Activated CD4-positive, alpha-beta T cell treated with anti-CD3 and anti-CD28 coated beads for 36 hours (primary cell): ENCODE data around the gene DENND4C. TPM values are rescaled to one million over a fixed set of nuclear protein-coding genes. Genes with fewer than 3 reads are reported as not detected.
"Not testable (repeated sequence)": the region's sequence is repeated elsewhere in the genome, so short reads cannot be mapped to it uniquely, and the experiment has no call there.

Experiments
- ATAC-seq: fragments of 200-7000 bp; cut with Tn5 transposase; one replicate; pipeline ENCODE4 v1.10.0; 2021; ENCODE audit warnings: mild to moderate bottlenecking, moderate library complexity
- CTCF ChIA-PET: fragments of 350-600 bp; sonication (Branson Sonifier 250); formaldehyde crosslinking; loops from one replicate; lab custom pipeline; 2021; ENCODE audit warnings: antibody characterized with exemption; lab: Charles Lee
- POLR2A ChIA-PET: fragments of 350-600 bp; sonication (Branson Sonifier 250); formaldehyde crosslinking; loops from one replicate; lab custom pipeline; 2021; ENCODE audit warnings: antibody characterized with exemption, inconsistent platforms; lab: Charles Lee
- DNase-seq: peaks from one replicate; pipeline ENCODE4 v3.0.0-alpha.2; 2020
- H3K27ac Mint-ChIP-seq: one replicate; pipeline ENCODE4 v1.8.0; 2021; ENCODE audit warnings: mixed read lengths
- H3K27me3 Mint-ChIP-seq: one replicate; pipeline ENCODE4 v1.8.0; 2021; ENCODE audit warnings: mixed read lengths
- H3K36me3 Mint-ChIP-seq: one replicate; pipeline ENCODE4 v1.8.0; 2021; ENCODE audit warnings: low read depth, mixed read lengths
- H3K4me1 Mint-ChIP-seq: one replicate; pipeline ENCODE4 v1.8.0; 2021; ENCODE audit warnings: mixed read lengths
- H3K4me3 Mint-ChIP-seq: one replicate; pipeline ENCODE4 v1.8.0; 2021; ENCODE audit warnings: mild to moderate bottlenecking, moderate library complexity, mixed read lengths
- H3K9me3 Mint-ChIP-seq: one replicate; pipeline ENCODE4 v1.8.0; 2021; ENCODE audit warnings: low read depth, mixed read lengths
- intact Hi-C, 2 experiments: fragments of 100-400 bp; cut with DNase I in 1 of 2; cut with micrococcal nuclease in 1 of 2; formaldehyde crosslinking; loops; one replicate each; pipeline versions ENCODE4 v1.14.2 to v1.15.1; 2022 to 2024; cut with DNase I, micrococcal nuclease
- total RNA-seq, 2 experiments: library from RNA; stranded (reverse); gene quantifications; one replicate each; pipeline ENCODE4 v1.2.3, GENCODE V29; 2021

The DENND4C gene
- total RNA-seq, 2 experiments from 2014 or later, result 17.2 to 22.2 TPM

- H3K4me1 Mint-ChIP-seq, result peaks cover 53% of the 10 kb centered on the region
- no peak for DNase-seq
- POLR2A ChIA-PET, result no interaction called here
Observed at GRCh38 chr9:19246891-19247290, 16.4 kb downstream of the DENND4C start.

GRCh38 chr9:19247420-19247819 is 16.9 kb downstream of the DENND4C start:
- ChIA-PET CTCF (interaction anchor here (0.8 to 1.3 kb wide), 2 partner anchors 15 to 22 kb away, joined by 3 to 6 read pairs; no protein-coding TSS in a partner anchor), POLR2A (interaction anchor here (0.6 kb wide), 1 partner anchor 86 kb away, joined by 5 read pairs; no protein-coding TSS in a partner anchor)
- H3K9me3 Mint-ChIP-seq, result no peaks in the 10 kb centered on the region
- intact Hi-C loops, result no loop called here
- ATAC-seq (no peak), DNase-seq (no peak)
- peaks cover 56% of the 10 kb centered on the region for H3K4me1 Mint-ChIP-seq
- no peak overlapping the region for H3K4me3 Mint-ChIP-seq
- no peak overlapping the region for H3K27ac Mint-ChIP-seq
- H3K36me3 Mint-ChIP-seq, result peaks cover 16% of the 10 kb centered on the region
- no peaks in the 10 kb centered on the region for H3K27me3 Mint-ChIP-seq

More at GRCh38 chr9:19246891-19247290, 16.4 kb downstream of the DENND4C start:
- CTCF ChIA-PET, result interaction anchor here (0.8 to 1.3 kb wide), 3 partner anchors 14 to 54 kb away, joined by 3 to 6 read pairs (median 3); no protein-coding TSS in a partner anchor
- H3K9me3 Mint-ChIP-seq, result no peaks in the 10 kb centered on the region
- no peak overlapping the region for H3K4me3 Mint-ChIP-seq
- ATAC-seq, result no peak
- H3K27ac Mint-ChIP-seq, result no peak overlapping the region
- H3K27me3 Mint-ChIP-seq, result no peaks in the 10 kb centered on the region
- H3K36me3 Mint-ChIP-seq, result peaks cover 16% of the 10 kb centered on the region
- intact Hi-C loops, result no loop called here

- DNase-seq, ATAC-seq, H3K4me3 Mint-ChIP-seq, intact Hi-C loops, POLR2A ChIA-PET, H3K9me3 Mint-ChIP-seq, H3K27ac Mint-ChIP-seq, H3K27me3 Mint-ChIP-seq: not testable (repeated sequence)
- H3K4me1 Mint-ChIP-seq, result peaks cover 61% of the 10 kb centered on the region
- peaks cover 16% of the 10 kb centered on the region for H3K36me3 Mint-ChIP-seq
- CTCF ChIA-PET, result interaction anchor here (0.6 kb wide), 1 partner anchor 136 kb away, joined by 3 read pairs; no protein-coding TSS in a partner anchor
Observed at GRCh38 chr9:19250346-19250745, 19.9 kb downstream of the DENND4C start.

GRCh38 chr9:19251203-19251602 is 20.7 kb downstream of the DENND4C start:
- H3K27ac Mint-ChIP-seq, CTCF ChIA-PET, H3K27me3 Mint-ChIP-seq, DNase-seq, ATAC-seq, H3K9me3 Mint-ChIP-seq, intact Hi-C loops, H3K4me3 Mint-ChIP-seq: not testable (repeated sequence)
- POLR2A ChIA-PET, result interaction anchor here (0.6 to 0.7 kb wide), 2 partner anchors 139 to 204 kb away, joined by 3 to 7 read pairs; no protein-coding TSS in a partner anchor
- Mint-ChIP-seq H3K36me3 (peaks cover 12% of the 10 kb centered on the region), H3K4me1 (peaks cover 56% of the 10 kb centered on the region)

GRCh38 chr9:19251622-19252021 is 21.1 kb downstream of the DENND4C start:
- H3K4me3 Mint-ChIP-seq, H3K27me3 Mint-ChIP-seq, ATAC-seq, DNase-seq, intact Hi-C loops, H3K27ac Mint-ChIP-seq, CTCF ChIA-PET, H3K9me3 Mint-ChIP-seq: not testable (repeated sequence)
- peaks cover 11% of the 10 kb centered on the region for H3K36me3 Mint-ChIP-seq
- peaks cover 54% of the 10 kb centered on the region for H3K4me1 Mint-ChIP-seq
- POLR2A ChIA-PET, result interaction anchor here (0.6 to 0.7 kb wide), 2 partner anchors 140 to 205 kb away, joined by 3 to 7 read pairs; no protein-coding TSS in a partner anchor

GRCh38 chr9:19252174-19252884 is 21.8 kb downstream of the DENND4C start:
- no peaks in the 10 kb centered on the region for H3K27me3 Mint-ChIP-seq

GRCh38 chr9:19252885-19253219 is 22.4 kb downstream of the DENND4C start:
- H3K27ac Mint-ChIP-seq, result no peak overlapping the region
- intact Hi-C loops, result no loop called here
- POLR2A ChIA-PET, result interaction anchor here (0.9 kb wide), 1 partner anchor 122 kb away, joined by 3 read pairs; no protein-coding TSS in a partner anchor
- H3K27me3 Mint-ChIP-seq, result no peaks in the 10 kb centered on the region
- CTCF ChIA-PET, result interaction anchor here (0.6 to 1.7 kb wide), 3 partner anchors 12 to 212 kb away, joined by 3 to 4 read pairs (median 3); no protein-coding TSS in a partner anchor
- H3K9me3 Mint-ChIP-seq, result no peaks in the 10 kb centered on the region
- H3K4me1 Mint-ChIP-seq, result peaks cover 48% of the 10 kb centered on the region
- no peak overlapping the region for H3K4me3 Mint-ChIP-seq
- H3K36me3 Mint-ChIP-seq, result peaks cover 8% of the 10 kb centered on the region
- ATAC-seq (no peak), DNase-seq (no peak)

More at GRCh38 chr9:19252174-19252884, 21.8 kb downstream of the DENND4C start:
- ChIA-PET POLR2A (interaction anchor here (0.9 kb wide), 1 partner anchor 123 kb away, joined by 3 read pairs; no protein-coding TSS in a partner anchor), CTCF (interaction anchor here (0.6 to 1.7 kb wide), 3 partner anchors 11 to 212 kb away, joined by 3 to 4 read pairs (median 3); no protein-coding TSS in a partner anchor)
- Mint-ChIP-seq H3K4me3 (no peak overlapping the region), H3K9me3 (no peaks in the 10 kb centered on the region), H3K4me1 (peaks cover 50% of the 10 kb centered on the region), H3K36me3 (peaks cover 8% of the 10 kb centered on the region), H3K27ac (no peak overlapping the region)
- intact Hi-C loops, result no loop called here
- no peak for DNase-seq
- no peak for ATAC-seq

GRCh38 chr9:19255112-19255511 is 24.6 kb downstream of the DENND4C start:
- H3K27me3 Mint-ChIP-seq, result no peaks in the 10 kb centered on the region
- ChIA-PET POLR2A (no interaction called here), CTCF (no interaction called here)
- DNase-seq (no peak), ATAC-seq (no peak)
- H3K27ac Mint-ChIP-seq, result no peak overlapping the region
- H3K4me3 Mint-ChIP-seq, result no peak overlapping the region
- no peaks in the 10 kb centered on the region for H3K9me3 Mint-ChIP-seq
- peaks cover 7% of the 10 kb centered on the region for H3K36me3 Mint-ChIP-seq
- intact Hi-C loops, result no loop called here
- H3K4me1 Mint-ChIP-seq, result peaks cover 42% of the 10 kb centered on the region

- DNase-seq (no peak), ATAC-seq (no peak)
- ChIA-PET POLR2A (no interaction called here), CTCF (no interaction called here)
- no peak overlapping the region for H3K27ac Mint-ChIP-seq
- no peaks in the 10 kb centered on the region for H3K9me3 Mint-ChIP-seq
- H3K4me3 Mint-ChIP-seq, result no peak overlapping the region
- peaks cover 39% of the 10 kb centered on the region for H3K4me1 Mint-ChIP-seq
- peaks cover 4% of the 10 kb centered on the region for H3K36me3 Mint-ChIP-seq
- intact Hi-C loops, result no loop called here
- H3K27me3 Mint-ChIP-seq, result no peaks in the 10 kb centered on the region
Observed at GRCh38 chr9:19255821-19256220, 25.3 kb downstream of the DENND4C start.

- H3K4me3 Mint-ChIP-seq, ATAC-seq, H3K36me3 Mint-ChIP-seq, intact Hi-C loops, H3K27me3 Mint-ChIP-seq, POLR2A ChIA-PET, H3K9me3 Mint-ChIP-seq, CTCF ChIA-PET, DNase-seq, H3K27ac Mint-ChIP-seq: not testable (repeated sequence)
- peaks cover 31% of the 10 kb centered on the region for H3K4me1 Mint-ChIP-seq
Observed at GRCh38 chr9:19259665-19260255, 29.3 kb downstream of the DENND4C start.

- POLR2A ChIA-PET, intact Hi-C loops, ATAC-seq, H3K4me3 Mint-ChIP-seq, H3K9me3 Mint-ChIP-seq, DNase-seq, H3K27me3 Mint-ChIP-seq, H3K27ac Mint-ChIP-seq, CTCF ChIA-PET: not testable (repeated sequence)
- H3K36me3 Mint-ChIP-seq, result peaks cover 17% of the 10 kb centered on the region
- H3K4me1 Mint-ChIP-seq, result peaks cover 57% of the 10 kb centered on the region
Observed at GRCh38 chr9:19265602-19266001, 35.1 kb downstream of the DENND4C start.
